Hematopoietic multipotent progenitor cell treated with erythropoietin and hydrocortisone succinate and interleukin-3 and kit ligand, for 17 days (in vitro differentiated cells): Measurements from ENCODE around the gene TMEM198.

Experiments used
- DNase-seq: peaks from one replicate; pipeline ENCODE4 v3.0.0-alpha.2; 2015; ENCODE audit warnings: low spot score

Gene TMEM198

GRCh38 chr2:219525533-219526232 is 18.1 kb upstream of the TMEM198 start:
- DNase-seq: no peak

GRCh38 chr2:219526320-219527075 is 17.3 kb upstream of the TMEM198 start:
- DNase-seq: no peak

GRCh38 chr2:219527076-219527394 is 16.8 kb upstream of the TMEM198 start:
- DNase-seq: no peak

- DNase-seq: no peak
Observed at GRCh38 chr2:219527472-219527871, 16.4 kb upstream of the TMEM198 start.

GRCh38 chr2:219530048-219530963 is 13.5 kb upstream of the TMEM198 start:
- DNase-seq: peak; percentile 83

- no peak for DNase-seq
Observed at GRCh38 chr2:219531639-219532377, 12.0 kb upstream of the TMEM198 start.

- no peak for DNase-seq
Observed at GRCh38 chr2:219532378-219532649, 11.5 kb upstream of the TMEM198 start.

- DNase-seq: no peak
Observed at GRCh38 chr2:219533930-219534661, 9.7 kb upstream of the TMEM198 start.

GRCh38 chr2:219536425-219536824 is 7.4 kb upstream of the TMEM198 start:
- DNase-seq: no peak

GRCh38 chr2:219536967-219537366 is 6.9 kb upstream of the TMEM198 start:
- no peak for DNase-seq

GRCh38 chr2:219537657-219538488 is 6.0 kb upstream of the TMEM198 start:
- no peak for DNase-seq

GRCh38 chr2:219538504-219538951 is 5.3 kb upstream of the TMEM198 start:
- no peak for DNase-seq

GRCh38 chr2:219538956-219539788 is 4.7 kb upstream of the TMEM198 start:
- DNase-seq: no peak

- DNase-seq: no peak
Observed at GRCh38 chr2:219539926-219540678, 3.7 kb upstream of the TMEM198 start.

GRCh38 chr2:219540784-219541504 is 2.9 kb upstream of the TMEM198 start:
- no peak for DNase-seq

- peak; percentile 74 for DNase-seq
Observed at GRCh38 chr2:219541611-219542180, 2.1 kb upstream of the TMEM198 start.

- no peak for DNase-seq
Observed at GRCh38 chr2:219542931-219543595, 765 bp upstream of the TMEM198 start.
